NCI-H1436 (cell line): ENCODE measurements around the gene B3GNT3.

Experiments
- DNase-seq: peaks from one replicate; lab custom pipeline; 2025; lab: John Stamatoyannopoulos, UW

The B3GNT3 gene, protein sequence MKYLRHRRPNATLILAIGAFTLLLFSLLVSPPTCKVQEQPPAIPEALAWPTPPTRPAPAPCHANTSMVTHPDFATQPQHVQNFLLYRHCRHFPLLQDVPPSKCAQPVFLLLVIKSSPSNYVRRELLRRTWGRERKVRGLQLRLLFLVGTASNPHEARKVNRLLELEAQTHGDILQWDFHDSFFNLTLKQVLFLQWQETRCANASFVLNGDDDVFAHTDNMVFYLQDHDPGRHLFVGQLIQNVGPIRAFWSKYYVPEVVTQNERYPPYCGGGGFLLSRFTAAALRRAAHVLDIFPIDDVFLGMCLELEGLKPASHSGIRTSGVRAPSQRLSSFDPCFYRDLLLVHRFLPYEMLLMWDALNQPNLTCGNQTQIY

DNA sequence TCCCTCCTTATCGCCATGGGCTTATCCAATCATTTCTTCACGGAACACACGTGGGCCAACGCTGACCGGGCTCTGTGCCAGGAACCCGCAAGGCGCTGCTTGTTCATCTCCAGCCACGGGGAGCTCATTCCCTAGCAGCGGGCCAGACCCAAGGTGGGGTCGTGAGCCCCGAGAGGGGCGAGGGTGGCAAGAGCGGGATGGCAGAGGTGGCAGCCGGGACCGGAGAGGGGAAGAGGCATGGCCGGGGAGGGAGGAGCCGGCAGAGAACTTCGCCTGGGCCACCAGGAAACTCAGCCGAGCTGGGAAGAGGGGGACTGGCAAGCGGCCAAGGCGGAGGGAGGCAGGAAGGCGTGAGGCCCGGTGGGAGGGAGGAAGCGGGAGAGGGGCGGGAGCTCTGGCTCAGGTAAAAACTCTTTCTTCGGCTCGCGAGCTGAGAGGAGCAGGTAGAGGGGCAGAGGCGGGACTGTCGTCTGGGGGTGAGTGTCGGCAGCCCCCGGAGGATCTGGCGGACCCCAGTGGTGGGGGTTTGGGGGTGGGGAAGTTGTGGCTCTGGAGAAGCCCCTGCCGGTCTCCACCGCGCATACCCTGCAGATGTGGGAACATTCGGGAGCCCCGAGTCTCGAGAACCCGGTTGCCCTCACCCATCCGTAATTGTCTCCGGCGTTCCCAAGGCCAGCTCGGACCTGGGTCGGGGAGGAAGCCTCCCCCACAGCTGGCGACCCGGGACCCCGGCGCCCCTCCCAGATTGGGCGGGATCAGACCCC lies at the start of gene B3GNT3:
Gene B3GNT3 (plus strand): TSS at position 408 of the 764 bp plus-strand sequence. CDS start 12,670 bp downstream, outside the sequence.
- DNase-seq, result peak; percentile 44

DNA sequence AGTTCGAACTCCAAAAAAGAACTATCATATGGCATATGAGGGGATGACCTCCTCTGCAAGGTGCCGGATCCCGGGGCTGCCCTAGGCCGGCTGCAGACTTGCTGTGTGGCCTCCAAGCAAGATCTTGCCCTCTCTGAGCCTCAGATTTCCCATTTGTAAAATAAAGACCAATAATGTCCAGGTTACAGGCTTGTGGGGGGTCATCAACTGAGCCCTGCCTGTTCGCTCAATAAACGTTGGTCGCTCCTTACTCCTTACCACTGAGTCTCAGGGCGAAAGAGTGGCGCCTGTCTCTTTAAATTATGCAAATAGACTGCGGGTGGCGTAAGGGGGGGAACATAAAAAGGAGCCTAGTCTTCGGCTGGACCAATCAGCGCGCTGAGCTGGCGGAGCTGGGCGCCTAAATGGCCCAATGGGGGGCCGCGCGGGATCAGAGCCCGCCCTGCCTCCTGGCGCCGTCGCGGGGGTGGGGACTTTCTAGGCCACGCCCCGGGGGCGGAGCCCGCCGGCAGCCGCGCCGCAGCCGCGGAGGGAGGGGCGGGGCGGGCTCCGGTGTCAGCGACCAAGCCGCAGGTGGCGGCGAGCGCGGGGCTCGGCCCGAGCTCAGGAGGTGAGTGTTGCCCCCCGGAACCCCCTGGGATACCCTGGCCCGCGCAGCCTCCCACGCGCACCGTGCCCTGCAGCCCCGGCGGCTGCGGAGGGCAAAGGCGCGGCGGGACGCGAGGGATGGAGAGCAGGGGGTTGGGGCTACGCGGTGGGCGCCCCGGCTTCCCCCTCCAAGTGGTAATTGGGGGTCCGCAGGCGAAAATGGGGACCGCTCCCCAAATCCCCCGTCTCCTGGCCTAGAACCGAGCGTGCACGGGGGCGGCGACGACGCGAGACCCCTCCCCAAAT lies 47.5 kb upstream of the B3GNT3 start:
- peak; percentile 94 for DNase-seq

DNA sequence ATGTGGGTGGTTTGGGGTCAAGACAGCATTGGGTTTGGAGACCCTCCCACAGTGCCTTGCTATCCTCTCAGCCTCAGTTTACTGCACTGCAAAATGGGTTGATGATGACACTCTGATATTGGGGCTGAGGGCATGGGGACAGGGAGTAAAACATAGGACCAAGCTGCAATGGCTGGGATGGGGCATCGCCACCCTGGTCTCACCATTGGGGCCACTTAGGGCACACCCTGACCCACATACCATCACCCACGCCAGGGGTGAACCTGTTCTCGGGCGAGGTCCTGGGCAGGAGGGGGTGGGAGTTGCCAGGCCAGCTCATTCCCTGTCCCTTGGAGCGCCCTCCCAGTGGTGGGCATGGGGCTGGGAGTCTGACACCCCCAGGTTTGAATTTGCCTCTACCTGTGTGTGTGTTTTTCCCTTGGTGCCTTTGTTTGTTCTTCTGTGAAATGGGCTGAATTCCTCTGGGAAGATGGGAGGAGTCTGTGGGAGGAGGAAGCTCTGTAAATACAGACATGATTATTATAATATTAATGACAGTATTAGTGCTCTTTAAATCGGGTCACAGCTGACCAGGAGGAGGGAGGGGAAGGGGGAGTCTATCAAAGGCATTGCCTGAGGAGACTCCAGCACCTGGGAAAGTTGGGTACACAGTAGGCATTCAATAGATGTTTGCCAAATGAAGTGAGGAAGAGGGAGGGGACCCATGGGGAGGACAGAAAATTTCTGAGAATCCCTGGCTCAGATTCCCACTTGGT lies 45.9 kb upstream of the B3GNT3 start:
- no peak for DNase-seq

DNA sequence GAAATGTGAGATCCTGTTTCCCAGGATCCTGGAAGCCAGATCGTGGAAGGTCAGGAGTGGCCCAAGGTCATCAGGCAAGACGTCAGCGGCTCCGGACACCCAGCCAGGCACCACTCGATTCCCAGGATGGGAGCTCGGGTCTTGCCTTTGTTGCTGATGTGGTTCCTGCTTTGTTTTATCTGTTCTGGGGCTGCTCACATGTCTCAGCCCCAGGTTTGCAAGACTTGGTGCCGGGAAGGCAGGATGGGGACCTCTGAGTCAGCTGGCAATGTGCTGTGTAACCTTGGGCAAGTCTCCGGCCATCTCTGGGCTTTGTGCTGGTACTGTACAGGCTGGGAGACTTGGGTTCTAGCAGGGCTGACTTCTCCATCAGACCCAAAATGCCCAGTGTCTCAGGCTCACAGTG lies 45.0 kb upstream of the B3GNT3 start:
- no peak for DNase-seq

DNA sequence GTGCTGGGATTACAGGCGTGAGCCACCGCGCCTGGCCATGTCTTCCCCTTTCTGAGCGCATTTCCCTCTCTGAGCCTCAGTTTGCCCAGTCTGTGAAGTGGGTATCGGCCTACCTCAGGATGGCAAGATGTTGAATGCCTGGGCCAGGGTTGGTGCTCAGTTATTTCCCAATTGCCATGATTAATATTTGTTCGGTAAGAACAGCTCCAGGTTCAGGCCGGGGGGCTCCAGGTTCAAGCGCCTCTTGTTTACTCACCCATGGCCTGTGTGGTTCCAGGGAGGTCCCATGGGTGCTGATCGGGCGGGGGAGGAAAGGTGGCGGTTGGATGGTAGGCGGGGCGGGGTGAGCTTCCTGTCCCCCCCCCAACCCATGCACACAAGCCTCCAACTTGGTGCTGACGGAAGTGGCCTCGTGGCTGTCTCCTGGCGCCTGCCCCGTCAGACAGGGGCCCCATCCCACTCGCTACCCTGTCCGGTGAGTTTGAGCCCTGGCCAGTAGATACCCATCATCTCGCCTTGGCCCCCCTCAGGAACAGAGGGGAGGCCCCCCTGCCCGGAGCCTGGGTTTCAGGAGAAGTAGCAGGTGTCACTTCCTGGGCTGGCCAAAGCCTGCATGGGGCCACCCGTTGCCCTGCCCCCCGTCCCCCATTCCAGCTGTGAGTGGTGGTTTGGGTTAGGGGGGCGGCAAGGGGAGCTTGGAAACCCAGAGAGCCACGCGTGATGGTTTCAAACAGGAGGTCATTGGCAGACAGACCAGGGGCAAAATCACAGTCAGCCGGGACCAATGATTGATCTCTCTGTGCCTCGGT lies 43.6 kb upstream of the B3GNT3 start, which contains the start of gene FCHO1:
Gene FCHO1 (plus strand): TSS at position 375 of the 809 bp plus-strand sequence. CDS start 3,688 bp downstream, outside the sequence.
- DNase-seq, result peak; percentile 39

DNA sequence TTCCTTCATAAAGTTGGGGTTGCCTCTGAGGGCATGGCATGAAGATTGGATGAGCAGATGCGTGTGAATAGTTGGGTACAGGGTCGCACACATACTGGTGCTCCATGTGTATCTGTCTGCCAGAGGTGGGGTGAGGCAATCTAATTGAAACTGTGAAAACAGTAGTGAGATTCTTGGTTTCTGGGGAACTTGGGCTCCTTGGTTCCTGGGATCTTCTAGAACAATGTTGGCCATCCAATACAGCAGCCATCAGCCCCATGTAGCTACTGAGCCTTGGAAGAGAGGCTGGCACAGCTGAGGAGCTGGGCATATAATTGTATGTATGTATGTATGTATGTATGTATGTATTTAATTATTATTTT lies 43.0 kb upstream of the B3GNT3 start:
- DNase-seq, result no peak

DNA sequence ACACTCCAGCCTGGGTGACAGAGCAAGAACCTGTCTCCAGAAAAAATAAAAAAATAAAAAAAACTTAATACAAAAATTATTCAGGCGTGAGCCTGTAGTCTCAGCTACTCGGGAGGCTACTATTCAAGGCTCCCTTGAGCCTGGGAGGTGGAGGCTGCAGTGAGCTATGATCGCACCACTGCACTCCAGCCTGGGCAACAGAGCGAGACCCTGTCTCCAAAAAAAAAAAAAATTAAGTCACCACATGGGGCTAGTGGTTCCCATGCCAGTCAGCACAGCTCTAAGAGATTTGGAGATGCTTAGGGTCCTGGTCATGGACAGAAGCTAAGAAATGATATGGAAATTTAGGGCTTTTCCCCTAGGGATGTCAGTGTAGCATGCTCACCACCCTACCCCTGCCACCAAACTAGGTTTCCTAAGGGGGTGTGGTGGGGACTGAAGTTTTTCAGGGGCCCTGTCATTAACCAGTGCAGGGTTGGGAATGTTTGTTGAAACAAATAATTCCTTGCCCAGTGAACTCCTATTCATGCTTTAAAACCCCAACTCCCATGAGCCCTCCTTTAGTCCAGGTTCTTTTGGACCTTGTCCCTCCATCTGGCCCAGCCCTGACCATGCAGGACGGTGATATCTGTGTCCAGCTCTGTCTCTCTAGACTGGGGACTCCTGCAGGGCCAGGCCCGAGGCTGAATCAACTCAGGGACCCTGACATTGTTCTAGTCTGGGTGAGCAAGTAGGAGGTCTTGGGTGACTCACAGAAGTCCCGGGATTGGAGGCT lies 41.9 kb upstream of the B3GNT3 start:
- DNase-seq, result no peak

DNA sequence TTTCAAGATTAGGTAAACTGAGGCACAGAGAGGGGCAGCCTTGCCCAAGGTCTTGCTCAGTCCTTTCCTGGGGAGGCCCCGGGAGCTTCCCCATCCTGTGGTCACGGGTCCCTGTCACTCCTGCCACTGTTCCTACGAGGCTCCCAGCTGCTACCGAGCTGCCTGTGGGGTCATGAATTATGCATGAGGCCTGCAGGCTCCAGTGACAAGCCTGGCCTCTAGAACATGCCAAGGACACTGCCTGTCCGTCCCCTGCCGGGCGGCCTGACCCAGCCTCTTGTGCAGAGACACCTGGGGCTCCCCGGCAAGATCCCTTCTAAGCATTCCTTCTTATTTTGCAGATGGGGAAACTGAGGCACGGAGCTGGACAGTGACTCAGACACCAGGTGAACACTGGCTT lies 41.0 kb upstream of the B3GNT3 start:
- no peak for DNase-seq

DNA sequence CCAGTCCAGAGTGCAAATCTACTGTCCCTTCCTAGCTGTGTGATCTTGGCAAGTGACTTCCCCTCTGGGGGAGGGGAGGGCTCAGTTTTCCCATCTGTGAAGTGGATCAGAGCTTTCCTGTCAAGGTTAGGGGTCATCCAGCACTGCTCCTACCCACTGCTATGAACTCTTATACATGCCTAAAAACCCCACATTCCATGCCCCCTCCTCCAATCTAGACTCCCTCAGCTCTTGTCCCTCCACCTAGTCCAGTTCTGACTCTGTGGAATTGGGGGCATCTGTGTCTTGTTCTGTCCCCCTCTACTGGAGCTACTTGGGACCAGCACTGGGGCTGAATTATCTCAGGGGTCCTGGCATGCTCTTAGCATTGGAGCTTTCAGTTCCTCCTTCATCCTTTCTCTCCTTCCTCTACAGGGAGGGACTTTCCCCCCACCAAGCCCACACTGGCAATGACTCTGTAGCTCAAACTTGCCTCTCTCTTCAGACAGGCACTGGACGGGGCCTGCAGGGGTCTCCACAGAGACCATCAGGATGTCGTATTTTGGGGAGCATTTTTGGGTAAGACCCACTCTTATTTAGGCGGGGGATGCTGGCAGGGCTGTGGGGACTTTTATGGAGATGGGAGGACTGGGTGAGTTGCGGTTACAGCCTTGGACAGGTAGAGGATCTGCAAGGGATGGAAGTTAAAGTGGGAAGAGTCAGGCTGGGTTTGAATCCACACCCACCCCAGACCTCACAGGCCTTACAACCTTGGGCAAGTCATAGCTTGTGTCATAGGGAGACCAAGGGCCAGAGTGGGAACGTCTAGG lies 40.1 kb upstream of the B3GNT3 start:
- no peak for DNase-seq

DNA sequence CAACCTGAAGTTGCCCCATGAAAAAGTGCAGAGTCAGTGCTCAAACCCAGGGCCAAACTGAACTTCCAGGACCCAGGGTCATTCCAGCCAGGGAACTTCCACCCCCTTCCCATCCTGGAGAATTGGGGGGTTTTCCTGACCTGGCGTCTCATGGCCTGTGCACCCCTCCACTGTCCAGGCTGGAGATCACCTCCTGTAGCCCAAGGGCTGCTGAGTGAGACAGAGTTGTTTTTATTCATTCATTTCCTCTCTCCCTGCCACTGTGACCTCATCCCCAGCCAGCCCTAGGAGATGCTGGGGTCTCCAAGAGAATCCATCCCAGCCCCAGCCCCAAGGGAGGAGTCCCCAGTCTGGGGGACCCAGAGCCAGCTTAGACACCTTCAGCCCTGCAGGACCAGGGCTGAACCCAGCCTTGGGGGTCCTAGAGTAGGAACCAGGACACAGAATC lies 39.5 kb upstream of the B3GNT3 start:
- DNase-seq, result no peak

DNA sequence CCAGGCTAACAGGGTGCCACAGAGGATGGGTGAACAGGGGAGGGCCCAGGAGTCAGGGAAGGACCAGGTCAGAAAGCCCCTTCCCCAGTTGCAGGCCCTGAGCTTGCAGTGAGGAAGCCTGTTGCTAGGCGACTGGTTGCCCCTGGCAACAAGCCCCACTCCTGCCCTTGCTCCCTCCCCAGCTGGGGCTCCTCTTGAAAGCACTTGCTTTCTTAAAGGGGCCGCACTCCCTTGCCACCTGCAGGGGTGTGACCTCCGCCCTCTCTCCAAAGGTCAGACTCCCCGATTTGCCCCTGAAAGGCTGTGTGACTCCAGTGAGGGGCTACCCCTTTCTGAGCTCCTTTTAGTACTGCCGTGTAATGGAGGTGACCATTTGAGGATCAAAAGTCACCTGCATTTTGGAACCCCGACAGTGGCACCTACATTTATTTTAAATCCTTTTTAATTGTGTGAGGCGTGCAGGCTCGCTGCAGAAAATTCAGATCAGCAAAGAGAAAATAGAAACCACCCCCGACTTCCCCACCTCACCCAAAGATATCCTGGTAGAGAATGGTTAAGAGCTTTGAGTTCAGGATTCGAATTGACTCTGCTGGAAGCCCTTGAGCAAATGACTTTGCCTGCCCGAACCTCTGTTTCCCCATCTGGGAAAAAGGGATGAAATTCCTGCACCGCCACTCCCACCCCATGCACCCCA lies 38.8 kb upstream of the B3GNT3 start:
- peak; percentile 79 for DNase-seq

DNA sequence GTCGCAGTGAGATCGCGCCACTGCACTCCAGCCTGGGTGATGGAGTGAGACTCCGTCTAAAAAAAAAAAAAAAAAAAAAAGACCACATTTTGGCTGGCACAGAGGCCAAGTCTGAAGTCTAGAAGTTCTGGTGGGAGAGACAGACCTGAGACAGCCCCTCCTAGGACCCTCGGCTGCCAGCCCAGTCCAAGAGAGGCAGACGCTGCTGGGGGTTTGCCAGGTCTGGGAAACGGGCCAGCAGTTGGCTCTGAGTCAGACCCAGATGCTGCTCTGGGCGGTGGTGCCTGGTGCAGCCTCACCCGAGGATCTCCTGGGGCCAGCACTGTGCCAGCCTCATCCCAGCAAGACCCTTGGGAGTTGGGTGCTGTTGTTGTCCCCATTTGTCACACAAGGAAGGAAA lies 37.8 kb upstream of the B3GNT3 start:
- DNase-seq, result no peak

DNA sequence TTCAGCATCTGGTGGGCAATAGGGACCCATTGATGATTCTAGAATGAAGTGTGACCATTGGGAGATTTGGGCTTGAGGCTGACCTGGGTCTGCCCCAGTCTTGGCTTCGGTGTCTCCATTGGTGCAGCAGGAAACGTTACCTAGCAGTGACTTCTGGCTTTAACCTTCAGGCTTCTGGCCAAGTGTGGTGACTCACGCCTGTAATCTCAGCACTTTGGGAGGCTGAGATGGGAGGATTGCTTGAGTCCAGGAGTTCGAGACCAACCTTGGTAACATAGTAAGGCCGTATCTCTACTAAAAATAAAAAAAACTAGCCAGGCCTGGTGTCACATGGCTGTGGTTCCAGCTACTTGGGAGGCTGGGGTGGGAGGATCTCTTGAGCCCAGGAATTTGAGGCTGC lies 36.4 kb upstream of the B3GNT3 start:
- no peak for DNase-seq

DNA sequence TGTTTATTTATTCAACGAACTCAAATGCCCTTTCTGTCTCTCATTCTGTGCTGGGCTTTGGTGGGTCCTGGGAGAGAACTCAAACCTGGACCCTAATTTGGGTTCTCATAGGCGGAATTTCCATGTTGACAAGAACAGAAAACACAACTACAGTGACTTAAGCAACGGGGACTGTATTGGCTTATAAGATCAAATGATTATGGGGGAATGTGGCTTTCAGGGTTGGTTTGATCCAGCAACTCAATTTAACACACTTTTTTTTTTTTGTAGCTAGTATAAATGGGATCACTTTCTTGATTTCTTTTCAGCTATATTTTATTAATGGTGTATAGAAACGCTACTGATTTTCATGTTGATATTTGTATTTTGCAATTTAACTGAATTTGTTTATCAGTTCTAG lies 33.8 kb upstream of the B3GNT3 start:
- DNase-seq, result no peak

DNA sequence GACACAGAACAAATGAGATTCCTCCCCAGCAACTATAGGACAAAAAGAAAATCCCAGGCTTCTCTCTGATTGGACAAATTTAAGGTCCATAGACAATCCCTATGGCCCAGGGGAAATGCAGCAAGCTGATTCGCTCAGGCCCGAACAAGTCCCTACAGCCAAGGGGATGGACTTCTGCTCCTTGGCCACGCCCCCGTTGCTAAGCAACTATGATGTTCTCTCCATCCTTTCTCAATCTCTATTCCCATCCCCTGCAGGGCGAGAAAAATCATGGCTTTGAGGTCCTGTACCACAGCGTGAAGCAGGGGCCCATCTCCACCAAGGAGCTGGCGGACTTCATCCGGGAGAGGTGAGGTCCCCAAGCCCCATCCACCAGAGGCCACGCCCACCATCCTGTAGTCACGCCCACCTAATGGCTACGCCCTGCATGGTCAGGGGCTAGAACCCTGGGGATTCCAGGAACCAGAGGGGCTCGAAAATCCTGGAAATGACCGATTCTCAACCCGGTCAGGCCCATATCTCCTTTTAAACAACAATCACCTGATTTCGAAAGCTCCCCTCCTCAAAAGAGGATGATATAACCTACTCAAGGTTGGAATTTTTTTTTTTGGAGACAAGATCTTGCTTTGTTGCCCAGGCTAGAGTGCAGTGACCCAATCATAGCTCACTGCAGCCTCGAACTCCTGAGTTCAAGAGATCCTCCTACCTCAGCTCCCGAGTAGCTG lies 32.3 kb upstream of the B3GNT3 start:
- DNase-seq, result peak; percentile 28

DNA sequence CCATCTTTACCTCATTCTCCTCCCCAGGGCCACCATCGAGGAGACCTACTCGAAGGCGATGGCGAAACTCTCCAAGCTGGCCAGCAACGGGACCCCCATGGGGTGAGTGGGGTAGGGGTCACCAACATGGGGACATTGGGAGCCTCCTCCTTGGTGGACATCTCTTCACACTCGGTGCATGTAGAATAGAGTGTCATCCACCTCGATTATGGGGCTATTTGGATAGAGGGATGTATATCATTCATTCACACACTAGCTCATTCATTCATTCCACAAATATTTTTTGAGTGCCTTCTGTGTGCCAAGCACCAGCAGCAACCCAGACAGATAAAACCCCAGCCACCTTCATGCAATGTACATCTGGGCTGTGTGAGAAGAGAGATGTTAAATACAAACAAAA lies 30.6 kb upstream of the B3GNT3 start:
- DNase-seq, result no peak

DNA sequence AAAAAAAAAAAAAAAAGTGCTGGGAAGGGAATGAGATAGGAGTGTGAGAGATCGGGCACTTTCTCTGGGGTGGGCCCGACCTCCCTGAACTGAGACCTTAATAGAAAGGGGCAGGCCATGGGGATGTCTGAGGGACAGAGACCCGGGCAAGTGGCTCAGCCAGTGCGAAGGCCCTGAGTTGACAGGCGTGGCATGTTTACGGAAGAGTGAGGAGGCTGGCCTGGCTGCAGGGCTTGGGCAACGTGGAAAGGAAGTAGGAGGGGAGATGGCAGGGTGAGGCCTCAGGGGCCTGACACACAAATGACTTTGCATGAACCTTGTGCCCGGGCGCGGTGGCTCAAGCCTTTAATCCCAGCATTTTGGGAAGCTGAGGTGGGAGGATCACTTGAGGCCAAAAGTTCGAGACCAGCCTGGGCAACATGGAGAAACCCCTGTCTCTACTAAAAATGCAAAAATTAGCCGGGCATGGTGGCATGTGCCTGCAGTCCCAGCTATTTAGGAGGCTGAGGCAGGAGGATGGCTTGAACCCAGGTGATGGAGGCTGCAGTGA lies 29.8 kb upstream of the B3GNT3 start:
- no peak for DNase-seq
